HepG2 (cell line): ENCODE results near the gene KCND3. TPM values are rescaled to one million over a fixed set of nuclear protein-coding genes. Genes with fewer than 3 reads are reported as not detected.

Experiments
- CAMTA2 ChIP-seq: sonication (generic); formaldehyde crosslinking; IDR thresholded peaks from 2 replicates; pipeline ENCODE4 v1.4.0; 2020; ENCODE audit warnings: mild to moderate bottlenecking, missing genetic modification reagents, borderline replicate concordance
- GTF3A ChIP-seq: sonication (generic); formaldehyde crosslinking; conservative IDR thresholded peaks from 2 replicates; pipeline ENCODE4 v1.4.0; 2020; ENCODE audit warnings: mild to moderate bottlenecking, missing genetic modification reagents
- IKZF4 ChIP-seq: sonication (generic); formaldehyde crosslinking; IDR thresholded peaks from 2 replicates; pipeline ENCODE4 v1.5.1; 2020; ENCODE audit warnings: borderline replicate concordance, mild to moderate bottlenecking, low read depth, missing genetic modification reagents; ENCODE audit errors: not compliant biosample characterization
- KMT2B ChIP-seq: IDR thresholded peaks from 2 replicates; pipeline ENCODE4 v1.6.1; 2016; ENCODE audit warnings: missing genetic modification reagents, missing compliant biosample characterization
- NFRKB ChIP-seq: fragments of 450-650 bp; IDR thresholded peaks from 2 replicates; pipeline ENCODE4 v1.6.1; 2017
- NR2F6 ChIP-seq, 2 experiments: IDR thresholded peaks; 2 replicates each; pipeline ENCODE4 v1.6.1; 2016; ENCODE audit warnings: antibody characterized with exemption in 1 of 2, mild to moderate bottlenecking in 1 of 2
- SIN3A ChIP-seq: IDR thresholded peaks from 2 replicates; pipeline ENCODE4 v1.6.1; 2011; ENCODE audit warnings: low read depth, mild to moderate bottlenecking, control low read depth, low read length, borderline replicate concordance
- SP1 ChIP-seq, 2 experiments: fragments of 450-650 bp in 1 of 2; sonication (generic) in 1 of 2; formaldehyde crosslinking in 1 of 2; IDR thresholded peaks; 2 replicates each; pipeline versions ENCODE4 v1.4.0 to v1.6.1; 2016 to 2020; ENCODE audit warnings: missing genetic modification reagents in 1 of 2
- ZNF136 ChIP-seq: sonication (generic); formaldehyde crosslinking; IDR thresholded peaks from 2 replicates; pipeline ENCODE4 v1.8.1; 2022; ENCODE audit warnings: low read depth, mild to moderate bottlenecking, moderate library complexity, missing genetic modification reagents
- ZNF274 ChIP-seq: sonication (generic); formaldehyde crosslinking; IDR thresholded peaks from 2 replicates; pipeline ENCODE4 v1.5.1; 2020; ENCODE audit warnings: mild to moderate bottlenecking, missing genetic modification reagents
- ZNF350 ChIP-seq: sonication (generic); formaldehyde crosslinking; IDR thresholded peaks from 2 replicates; pipeline ENCODE4 v1.4.0; 2020; ENCODE audit warnings: mild to moderate bottlenecking, low read depth, missing genetic modification reagents, borderline replicate concordance
- ZNF547 ChIP-seq: sonication (generic); formaldehyde crosslinking; IDR thresholded peaks from 2 replicates; pipeline ENCODE4 v1.5.1; 2020; ENCODE audit warnings: mild to moderate bottlenecking, missing genetic modification reagents
- ZNF556 ChIP-seq: sonication (generic); formaldehyde crosslinking; IDR thresholded peaks from 2 replicates; pipeline ENCODE4 v1.4.0; 2020; ENCODE audit warnings: mild to moderate bottlenecking, missing genetic modification reagents, borderline replicate concordance
- ZNF652 ChIP-seq: IDR thresholded peaks from 2 replicates; pipeline ENCODE4 v1.6.1; 2016; ENCODE audit warnings: low read depth, borderline replicate concordance
- polyA plus RNA-seq, 8 experiments: library from polyadenylated mRNA; depleted of rRNA in 3 of 8; stranded (reverse) in 7 of 8; unstranded in 1 of 8; fragments of >200 nt; fragmentation: Illumina TruSeq in 4 of 8; extraction: Trizol in 4 of 8; gene quantifications; 2 replicates each; pipeline versions ENCODE4 v1.2.1 to v1.2.3, GENCODE V29; 2011 to 2016; ENCODE audit warnings: low read depth in 4 of 8, missing spikeins in 1 of 8, mixed read lengths in 1 of 8; ENCODE audit not compliant: insufficient read depth in 1 of 8
- total RNA-seq, 5 experiments: library from RNA; depleted of rRNA; stranded (reverse); fragments of >200 nt; fragmentation: Illumina TruSeq; extraction: Trizol; gene quantifications; 2 replicates each; pipeline ENCODE4 v1.2.3, GENCODE V29; 2016; ENCODE audit warnings: low read depth in 1 of 5
- TF ChIP-seq, protein P1 (sequence below): IDR thresholded peaks from 2 replicates; pipeline ENCODE4 v1.6.1; 2018; ENCODE audit warnings: missing genetic modification reagents, mild to moderate bottlenecking, missing compliant biosample characterization
- TF ChIP-seq, protein P2 (sequence below): sonication (generic); formaldehyde crosslinking; IDR thresholded peaks from 2 replicates; pipeline ENCODE4 v1.5.1; 2020; ENCODE audit warnings: missing genetic modification reagents, mild to moderate bottlenecking, borderline replicate concordance
- TF ChIP-seq, protein P3 (sequence below): sonication (generic); formaldehyde crosslinking; IDR thresholded peaks from 2 replicates; pipeline ENCODE4 v1.4.0; 2020; ENCODE audit warnings: missing genetic modification reagents
- TF ChIP-seq, protein P4 (sequence below): sonication (generic); formaldehyde crosslinking; IDR thresholded peaks from 2 replicates; pipeline ENCODE4 v1.8.0; 2023; ENCODE audit warnings: mild to moderate bottlenecking, missing genetic modification reagents
- TF ChIP-seq, protein P5 (sequence below): fragments of 450-650 bp; IDR thresholded peaks from 2 replicates; pipeline ENCODE4 v1.6.1; 2017; ENCODE audit warnings: mild to moderate bottlenecking

The KCND3 gene
- total and polyA plus RNA-seq, 2 of the 13 experiments (the other 11 are each of a cell fraction or from before 2014, with no cell fraction given) = 0.04 TPM; not detected in 1

DNA sequence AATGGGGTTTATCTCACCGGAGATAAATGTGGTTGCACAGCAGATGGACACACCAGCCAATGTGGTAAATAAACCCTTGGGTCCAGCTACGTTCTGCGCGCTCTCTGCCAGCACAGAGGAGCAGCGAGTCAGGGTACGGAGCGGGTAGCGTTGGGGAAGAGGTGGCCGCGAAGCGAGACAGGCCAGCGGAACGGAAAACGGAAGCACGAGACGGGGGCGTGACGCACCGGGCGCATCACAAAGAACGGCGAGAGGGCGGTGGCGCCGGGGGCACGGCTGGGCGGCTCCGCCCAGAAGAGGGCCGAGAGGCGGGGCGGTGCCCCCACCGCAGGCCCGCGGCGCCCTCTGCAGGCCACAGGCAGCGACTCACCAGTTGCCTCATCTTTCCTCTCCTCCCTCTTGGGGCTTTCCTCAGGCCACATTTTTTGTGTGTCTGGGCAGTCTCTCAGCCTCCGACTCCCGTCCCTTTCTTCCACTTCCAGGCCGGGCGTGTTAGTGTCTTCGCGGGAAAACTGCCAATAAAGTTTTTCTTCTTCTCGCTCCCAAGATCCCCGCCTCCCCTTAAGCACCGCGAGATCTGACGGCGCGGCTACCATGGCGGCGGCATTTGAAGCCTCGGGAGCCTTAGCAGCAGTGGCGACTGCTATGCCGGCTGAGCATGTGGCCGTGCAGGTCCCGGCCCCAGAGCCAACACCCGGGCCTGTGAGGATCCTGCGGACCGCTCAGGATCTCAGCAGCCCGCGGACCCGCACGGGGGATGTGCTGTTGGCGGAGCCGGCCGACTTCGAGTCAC lies 233.9 kb downstream of the KCND3 start, which contains the start of gene DDX20 (continued):
- TF ChIP-seq, protein P1, sequence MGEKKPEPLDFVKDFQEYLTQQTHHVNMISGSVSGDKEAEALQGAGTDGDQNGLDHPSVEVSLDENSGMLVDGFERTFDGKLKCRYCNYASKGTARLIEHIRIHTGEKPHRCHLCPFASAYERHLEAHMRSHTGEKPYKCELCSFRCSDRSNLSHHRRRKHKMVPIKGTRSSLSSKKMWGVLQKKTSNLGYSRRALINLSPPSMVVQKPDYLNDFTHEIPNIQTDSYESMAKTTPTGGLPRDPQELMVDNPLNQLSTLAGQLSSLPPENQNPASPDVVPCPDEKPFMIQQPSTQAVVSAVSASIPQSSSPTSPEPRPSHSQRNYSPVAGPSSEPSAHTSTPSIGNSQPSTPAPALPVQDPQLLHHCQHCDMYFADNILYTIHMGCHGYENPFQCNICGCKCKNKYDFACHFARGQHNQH (CRISPR knock-in tag) = peak; percentile 78
- TF ChIP-seq ZNF350 (CRISPR knock-in tag) = peak; percentile 78
- peak; percentile 38; the same call in 1 of the 2 replicates for TF ChIP-seq SP1 (IDR thresholded peaks at IDR 0.05)
- TF ChIP-seq SP1 (CRISPR knock-in tag; IDR thresholded peaks at IDR 0.05) = peak; percentile 85; the same call in 1 of the 2 replicates
- TF ChIP-seq CAMTA2 (CRISPR knock-in tag) = peak; percentile 22; the same call in 1 of the 2 replicates
- TF ChIP-seq, protein P2, sequence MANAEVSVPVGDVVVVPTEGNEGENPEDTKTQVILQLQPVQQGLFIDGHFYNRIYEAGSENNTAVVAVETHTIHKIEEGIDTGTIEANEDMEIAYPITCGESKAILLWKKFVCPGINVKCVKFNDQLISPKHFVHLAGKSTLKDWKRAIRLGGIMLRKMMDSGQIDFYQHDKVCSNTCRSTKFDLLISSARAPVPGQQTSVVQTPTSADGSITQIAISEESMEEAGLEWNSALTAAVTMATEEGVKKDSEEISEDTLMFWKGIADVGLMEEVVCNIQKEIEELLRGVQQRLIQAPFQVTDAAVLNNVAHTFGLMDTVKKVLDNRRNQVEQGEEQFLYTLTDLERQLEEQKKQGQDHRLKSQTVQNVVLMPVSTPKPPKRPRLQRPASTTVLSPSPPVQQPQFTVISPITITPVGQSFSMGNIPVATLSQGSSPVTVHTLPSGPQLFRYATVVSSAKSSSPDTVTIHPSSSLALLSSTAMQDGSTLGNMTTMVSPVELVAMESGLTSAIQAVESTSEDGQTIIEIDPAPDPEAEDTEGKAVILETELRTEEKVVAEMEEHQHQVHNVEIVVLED = peak; percentile 81
- no peak for TF ChIP-seq NR2F6 (IDR thresholded peaks at IDR 0.05)
- TF ChIP-seq NR2F6 (CRISPR knock-in tag; IDR thresholded peaks at IDR 0.05) = peak; percentile 17; the same call in 1 of the 2 replicates
- TF ChIP-seq, protein P3, sequence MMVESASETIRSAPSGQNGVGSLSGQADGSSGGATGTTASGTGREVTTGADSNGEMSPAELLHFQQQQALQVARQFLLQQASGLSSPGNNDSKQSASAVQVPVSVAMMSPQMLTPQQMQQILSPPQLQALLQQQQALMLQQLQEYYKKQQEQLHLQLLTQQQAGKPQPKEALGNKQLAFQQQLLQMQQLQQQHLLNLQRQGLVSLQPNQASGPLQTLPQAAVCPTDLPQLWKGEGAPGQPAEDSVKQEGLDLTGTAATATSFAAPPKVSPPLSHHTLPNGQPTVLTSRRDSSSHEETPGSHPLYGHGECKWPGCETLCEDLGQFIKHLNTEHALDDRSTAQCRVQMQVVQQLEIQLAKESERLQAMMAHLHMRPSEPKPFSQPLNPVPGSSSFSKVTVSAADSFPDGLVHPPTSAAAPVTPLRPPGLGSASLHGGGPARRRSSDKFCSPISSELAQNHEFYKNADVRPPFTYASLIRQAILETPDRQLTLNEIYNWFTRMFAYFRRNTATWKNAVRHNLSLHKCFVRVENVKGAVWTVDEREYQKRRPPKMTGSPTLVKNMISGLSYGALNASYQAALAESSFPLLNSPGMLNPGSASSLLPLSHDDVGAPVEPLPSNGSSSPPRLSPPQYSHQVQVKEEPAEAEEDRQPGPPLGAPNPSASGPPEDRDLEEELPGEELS (CRISPR knock-in tag) = peak; percentile 68
- TF ChIP-seq GTF3A (CRISPR knock-in tag) = no peak
- TF ChIP-seq ZNF547 (CRISPR knock-in tag) = peak; percentile 42; the same call in 1 of the 2 replicates
- TF ChIP-seq KMT2B = peak; percentile 97
- TF ChIP-seq, protein P4, sequence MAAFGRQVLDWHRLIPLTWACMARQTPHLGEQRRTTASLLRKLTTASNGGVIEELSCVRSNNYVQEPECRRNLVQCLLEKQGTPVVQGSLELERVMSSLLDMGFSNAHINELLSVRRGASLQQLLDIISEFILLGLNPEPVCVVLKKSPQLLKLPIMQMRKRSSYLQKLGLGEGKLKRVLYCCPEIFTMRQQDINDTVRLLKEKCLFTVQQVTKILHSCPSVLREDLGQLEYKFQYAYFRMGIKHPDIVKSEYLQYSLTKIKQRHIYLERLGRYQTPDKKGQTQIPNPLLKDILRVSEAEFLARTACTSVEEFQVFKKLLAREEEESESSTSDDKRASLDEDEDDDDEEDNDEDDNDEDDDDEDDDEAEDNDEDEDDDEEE = no peak
- TF ChIP-seq NFRKB = peak; percentile 9; the same call in 1 of the 2 replicates
- peak; percentile 86; the same call in 1 of the 2 replicates for TF ChIP-seq ZNF556 (CRISPR knock-in tag)
- TF ChIP-seq IKZF4 (CRISPR knock-in tag) = no peak
- TF ChIP-seq ZNF652 (CRISPR knock-in tag) = 0 out of 2 replicates have a peak, but pooled peaks have one; percentile 29
- TF ChIP-seq ZNF136 = 0 out of 2 replicates have a peak, but pooled peaks have one; percentile 22
- TF ChIP-seq SIN3A = peak; percentile 96
- TF ChIP-seq, protein P5, sequence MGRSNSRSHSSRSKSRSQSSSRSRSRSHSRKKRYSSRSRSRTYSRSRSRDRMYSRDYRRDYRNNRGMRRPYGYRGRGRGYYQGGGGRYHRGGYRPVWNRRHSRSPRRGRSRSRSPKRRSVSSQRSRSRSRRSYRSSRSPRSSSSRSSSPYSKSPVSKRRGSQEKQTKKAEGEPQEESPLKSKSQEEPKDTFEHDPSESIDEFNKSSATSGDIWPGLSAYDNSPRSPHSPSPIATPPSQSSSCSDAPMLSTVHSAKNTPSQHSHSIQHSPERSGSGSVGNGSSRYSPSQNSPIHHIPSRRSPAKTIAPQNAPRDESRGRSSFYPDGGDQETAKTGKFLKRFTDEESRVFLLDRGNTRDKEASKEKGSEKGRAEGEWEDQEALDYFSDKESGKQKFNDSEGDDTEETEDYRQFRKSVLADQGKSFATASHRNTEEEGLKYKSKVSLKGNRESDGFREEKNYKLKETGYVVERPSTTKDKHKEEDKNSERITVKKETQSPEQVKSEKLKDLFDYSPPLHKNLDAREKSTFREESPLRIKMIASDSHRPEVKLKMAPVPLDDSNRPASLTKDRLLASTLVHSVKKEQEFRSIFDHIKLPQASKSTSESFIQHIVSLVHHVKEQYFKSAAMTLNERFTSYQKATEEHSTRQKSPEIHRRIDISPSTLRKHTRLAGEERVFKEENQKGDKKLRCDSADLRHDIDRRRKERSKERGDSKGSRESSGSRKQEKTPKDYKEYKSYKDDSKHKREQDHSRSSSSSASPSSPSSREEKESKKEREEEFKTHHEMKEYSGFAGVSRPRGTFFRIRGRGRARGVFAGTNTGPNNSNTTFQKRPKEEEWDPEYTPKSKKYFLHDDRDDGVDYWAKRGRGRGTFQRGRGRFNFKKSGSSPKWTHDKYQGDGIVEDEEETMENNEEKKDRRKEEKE = no peak
- peak; percentile 15 for TF ChIP-seq ZNF274
